Gastrocnemius medialis (tissue), 4 donors: Measurements from ENCODE around the gene ZNF407.

Experiments used
- POLR2A ChIP-seq, 2 donors: fragments of 450-650 bp; IDR thresholded peaks; one replicate each; pipeline ENCODE4 v1.6.1; 2017; ENCODE audit warnings: antibody characterized with exemption in 2 of 2, mild to moderate bottlenecking in 2 of 2, moderate library complexity in 2 of 2
- TF ChIP-seq, protein P1 (sequence below), 5 experiments: fragments of 450-650 bp in 3 of 5; fragments of 200-600 bp in 2 of 5; sonication (generic) in 2 of 5; IDR thresholded peaks in 4 of 5; conservative IDR thresholded peaks in 1 of 5; 1 replicate in 4 of 5; 2 replicates in 1 of 5; pipeline ENCODE4 v1.5.1; 2016 to 2019; ENCODE audit warnings: antibody characterized with exemption in 5 of 5, mild to moderate bottlenecking in 3 of 5, moderate library complexity in 3 of 5

DNA sequence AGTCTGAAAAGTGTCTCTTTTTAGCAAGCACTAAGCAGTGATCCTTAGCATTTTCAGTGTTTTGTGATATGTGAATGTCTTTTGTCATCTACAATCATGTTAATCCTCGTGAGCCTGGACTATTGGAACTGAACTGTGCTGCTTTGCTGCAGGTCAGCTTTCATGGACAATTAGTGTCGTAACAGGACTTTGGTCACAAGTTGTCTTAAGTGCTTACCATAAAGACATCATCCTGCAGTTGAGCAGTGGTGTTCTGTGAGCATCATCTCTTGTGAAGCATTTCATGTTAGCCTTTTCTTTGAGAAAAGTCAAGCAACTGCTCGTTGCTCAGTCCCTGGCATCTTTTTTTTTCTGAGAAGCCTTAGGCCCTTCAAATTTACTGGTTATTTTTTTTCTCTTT is 135.9 kb downstream of the ZNF407 start:
- TF ChIP-seq POLR2A (IDR thresholded peaks at IDR 0.05): no peak
- TF ChIP-seq, protein P1, sequence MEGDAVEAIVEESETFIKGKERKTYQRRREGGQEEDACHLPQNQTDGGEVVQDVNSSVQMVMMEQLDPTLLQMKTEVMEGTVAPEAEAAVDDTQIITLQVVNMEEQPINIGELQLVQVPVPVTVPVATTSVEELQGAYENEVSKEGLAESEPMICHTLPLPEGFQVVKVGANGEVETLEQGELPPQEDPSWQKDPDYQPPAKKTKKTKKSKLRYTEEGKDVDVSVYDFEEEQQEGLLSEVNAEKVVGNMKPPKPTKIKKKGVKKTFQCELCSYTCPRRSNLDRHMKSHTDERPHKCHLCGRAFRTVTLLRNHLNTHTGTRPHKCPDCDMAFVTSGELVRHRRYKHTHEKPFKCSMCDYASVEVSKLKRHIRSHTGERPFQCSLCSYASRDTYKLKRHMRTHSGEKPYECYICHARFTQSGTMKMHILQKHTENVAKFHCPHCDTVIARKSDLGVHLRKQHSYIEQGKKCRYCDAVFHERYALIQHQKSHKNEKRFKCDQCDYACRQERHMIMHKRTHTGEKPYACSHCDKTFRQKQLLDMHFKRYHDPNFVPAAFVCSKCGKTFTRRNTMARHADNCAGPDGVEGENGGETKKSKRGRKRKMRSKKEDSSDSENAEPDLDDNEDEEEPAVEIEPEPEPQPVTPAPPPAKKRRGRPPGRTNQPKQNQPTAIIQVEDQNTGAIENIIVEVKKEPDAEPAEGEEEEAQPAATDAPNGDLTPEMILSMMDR (IDR thresholded peaks at IDR 0.05 in 4 of 5, conservative IDR thresholded peaks at IDR 0.05 in 1 of 5): no peak
